Mesothelial cell of epicardium (in vitro differentiated cells): ENCODE measurements around the gene RNF141. TPM values are rescaled to one million over a fixed set of nuclear protein-coding genes. Genes with fewer than 3 reads are reported as not detected.

Experiments
- DNase-seq, 2 experiments: peaks; one replicate each; pipeline ENCODE4 v3.0.0; 2021; ENCODE audit warnings: low spot score in 2 of 2; ENCODE audit not compliant: unreplicated experiment in 2 of 2
- H3K27ac Mint-ChIP-seq: 2 replicates; pipeline ENCODE4 v1.8.0; 2021; ENCODE audit warnings: mixed read lengths
- H3K27me3 Mint-ChIP-seq: 2 replicates; pipeline ENCODE4 v1.8.0; 2021; ENCODE audit warnings: low read depth, mixed read lengths
- H3K36me3 Mint-ChIP-seq: 2 replicates; pipeline ENCODE4 v1.8.0; 2021; ENCODE audit warnings: mixed read lengths
- H3K4me1 Mint-ChIP-seq: 2 replicates; pipeline ENCODE4 v1.8.0; 2021; ENCODE audit warnings: mixed read lengths
- H3K4me3 Mint-ChIP-seq: 2 replicates; pipeline ENCODE4 v1.8.0; 2021; ENCODE audit warnings: mild to moderate bottlenecking, moderate library complexity, mixed read lengths
- H3K9me3 Mint-ChIP-seq: 2 replicates; pipeline ENCODE4 v1.8.0; 2021; ENCODE audit warnings: mixed read lengths
- total RNA-seq: library from RNA; stranded (reverse); gene quantifications from 3 replicates; pipeline ENCODE4 v1.2.1, GENCODE V29; 2021
- TF ChIP-seq, protein P1 (sequence below): fragments of 200-600 bp; sonication (generic); IDR thresholded peaks from one replicate; pipeline ENCODE4 v1.5.0; 2021; ENCODE audit warnings: antibody characterized with exemption; ENCODE audit not compliant: unreplicated experiment

The RNF141 gene
- total RNA-seq, 1 donor from 2014 or later: 24.9 TPM

DNA sequence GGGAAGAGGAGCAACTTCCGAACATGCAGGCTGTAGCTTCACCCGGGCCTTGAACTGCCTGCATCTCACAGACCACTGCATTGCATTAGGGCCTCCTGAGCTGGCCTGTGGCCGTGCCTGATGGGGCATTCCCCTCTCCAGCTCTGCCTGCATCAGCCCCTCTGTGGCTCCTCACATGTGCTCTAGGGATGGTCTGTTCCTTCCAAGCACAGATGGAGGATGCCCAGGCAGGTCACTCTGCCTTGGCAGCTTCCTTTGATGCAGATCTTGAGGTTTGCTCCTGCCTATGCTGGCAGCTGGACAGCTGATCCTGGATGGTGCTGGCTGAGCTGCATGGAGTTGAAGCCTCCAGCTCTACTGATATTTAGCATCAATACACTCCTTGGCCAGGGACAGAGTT, 57.4 kb downstream of the RNF141 start:
- Mint-ChIP-seq H3K4me1 (no peaks in the 10 kb centered on the region), H3K27me3 (no peaks in the 10 kb centered on the region), H3K4me3 (no peak overlapping the region), H3K36me3 (no peaks in the 10 kb centered on the region), H3K9me3 (no peaks in the 10 kb centered on the region), H3K27ac (no peak overlapping the region)
- TF ChIP-seq, protein P1, sequence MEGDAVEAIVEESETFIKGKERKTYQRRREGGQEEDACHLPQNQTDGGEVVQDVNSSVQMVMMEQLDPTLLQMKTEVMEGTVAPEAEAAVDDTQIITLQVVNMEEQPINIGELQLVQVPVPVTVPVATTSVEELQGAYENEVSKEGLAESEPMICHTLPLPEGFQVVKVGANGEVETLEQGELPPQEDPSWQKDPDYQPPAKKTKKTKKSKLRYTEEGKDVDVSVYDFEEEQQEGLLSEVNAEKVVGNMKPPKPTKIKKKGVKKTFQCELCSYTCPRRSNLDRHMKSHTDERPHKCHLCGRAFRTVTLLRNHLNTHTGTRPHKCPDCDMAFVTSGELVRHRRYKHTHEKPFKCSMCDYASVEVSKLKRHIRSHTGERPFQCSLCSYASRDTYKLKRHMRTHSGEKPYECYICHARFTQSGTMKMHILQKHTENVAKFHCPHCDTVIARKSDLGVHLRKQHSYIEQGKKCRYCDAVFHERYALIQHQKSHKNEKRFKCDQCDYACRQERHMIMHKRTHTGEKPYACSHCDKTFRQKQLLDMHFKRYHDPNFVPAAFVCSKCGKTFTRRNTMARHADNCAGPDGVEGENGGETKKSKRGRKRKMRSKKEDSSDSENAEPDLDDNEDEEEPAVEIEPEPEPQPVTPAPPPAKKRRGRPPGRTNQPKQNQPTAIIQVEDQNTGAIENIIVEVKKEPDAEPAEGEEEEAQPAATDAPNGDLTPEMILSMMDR: no peak
- no peak for DNase-seq

DNA sequence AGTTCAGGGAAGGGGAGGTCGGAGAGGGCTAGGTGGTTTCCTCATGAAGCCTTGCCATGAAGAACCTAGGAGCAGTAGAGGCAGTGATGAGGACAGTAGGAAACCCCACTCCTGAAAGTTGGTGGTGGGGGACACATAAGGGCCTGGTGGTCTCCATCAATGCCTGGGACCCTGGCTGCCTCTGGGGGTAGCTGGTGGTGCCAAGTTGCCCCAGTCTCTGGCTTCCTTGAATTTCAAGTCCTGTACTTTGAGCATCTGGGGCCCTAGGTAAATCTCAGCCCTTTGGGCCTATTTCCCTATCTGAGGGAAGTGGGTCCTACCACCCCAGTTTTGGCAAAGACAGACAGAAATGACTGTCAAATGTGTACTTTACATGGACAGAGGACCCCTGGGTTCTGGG, 57.8 kb downstream of the RNF141 start:
- Mint-ChIP-seq H3K9me3 (no peaks in the 10 kb centered on the region), H3K27me3 (no peaks in the 10 kb centered on the region), H3K4me1 (no peaks in the 10 kb centered on the region), H3K4me3 (no peak overlapping the region), H3K36me3 (no peaks in the 10 kb centered on the region), H3K27ac (no peak overlapping the region)
- DNase-seq: no peak
- TF ChIP-seq, protein P1: no peak

DNA sequence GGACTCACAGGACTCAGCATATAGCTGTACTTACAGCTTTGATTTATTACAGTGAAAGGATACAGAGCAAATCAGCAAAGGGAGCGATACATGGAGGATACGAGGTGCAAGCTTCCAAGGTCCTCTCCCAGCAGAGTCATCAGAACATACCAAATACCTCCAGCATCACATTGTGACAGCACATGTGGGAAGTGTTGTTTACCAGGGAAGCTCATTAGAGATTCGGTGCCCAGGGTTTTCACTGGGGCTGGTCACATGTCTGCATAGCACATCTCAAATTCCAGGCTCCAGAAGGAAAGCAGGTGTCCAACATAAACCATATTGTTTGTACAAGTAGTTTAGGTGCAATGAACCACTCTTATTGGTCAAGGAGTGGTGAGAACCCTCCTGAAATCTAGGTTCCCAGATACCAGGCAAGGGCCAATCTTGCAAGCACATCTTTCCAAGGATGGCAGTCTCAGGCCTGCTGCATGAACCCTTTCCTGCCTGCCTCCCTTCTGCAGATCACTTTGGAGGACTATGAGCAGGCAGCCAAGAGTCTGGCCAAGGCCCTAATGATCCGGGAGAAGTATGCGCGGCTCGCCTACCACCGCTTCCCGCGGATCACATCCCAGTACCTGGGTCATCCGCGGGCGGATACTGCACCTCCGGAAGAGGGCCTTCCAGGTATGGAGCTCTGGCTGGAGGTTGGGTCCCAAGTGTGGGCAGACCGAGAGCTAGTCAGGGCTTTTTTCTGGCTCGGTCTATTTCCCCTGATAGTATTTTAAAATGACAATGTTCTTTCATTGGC, 59.2 kb downstream of the RNF141 start:
- Mint-ChIP-seq H3K27me3 (no peaks in the 10 kb centered on the region), H3K27ac (no peak overlapping the region), H3K36me3 (no peaks in the 10 kb centered on the region), H3K9me3 (no peaks in the 10 kb centered on the region), H3K4me3 (no peak overlapping the region), H3K4me1 (no peaks in the 10 kb centered on the region)
- no peak for DNase-seq
- TF ChIP-seq, protein P1: no peak

DNA sequence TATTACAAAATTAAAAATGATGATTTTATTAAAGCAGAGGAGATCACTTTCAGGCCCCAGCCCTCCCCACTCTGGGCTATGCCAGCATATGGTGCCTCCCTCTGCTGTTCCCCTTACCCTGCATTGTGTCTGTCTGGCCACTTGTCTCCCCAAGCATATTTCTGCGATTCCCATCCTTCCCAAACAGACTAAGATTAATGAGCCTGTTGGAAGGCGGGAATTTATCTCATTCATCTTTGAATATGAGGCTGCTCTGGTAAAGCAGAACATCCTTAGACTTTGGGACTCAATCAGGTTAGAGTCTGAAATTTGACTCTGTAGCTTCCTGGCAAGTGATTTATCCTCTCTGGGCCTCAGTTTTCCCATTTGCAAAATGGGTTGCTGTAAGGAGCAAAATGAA, 60.2 kb downstream of the RNF141 start:
- H3K27me3 Mint-ChIP-seq: no peaks in the 10 kb centered on the region
- H3K27ac Mint-ChIP-seq: no peak overlapping the region
- DNase-seq: no peak
- TF ChIP-seq, protein P1: no peak
- no peak overlapping the region for H3K4me3 Mint-ChIP-seq
- no peaks in the 10 kb centered on the region for H3K36me3 Mint-ChIP-seq
- no peaks in the 10 kb centered on the region for H3K4me1 Mint-ChIP-seq
- H3K9me3 Mint-ChIP-seq: no peaks in the 10 kb centered on the region

DNA sequence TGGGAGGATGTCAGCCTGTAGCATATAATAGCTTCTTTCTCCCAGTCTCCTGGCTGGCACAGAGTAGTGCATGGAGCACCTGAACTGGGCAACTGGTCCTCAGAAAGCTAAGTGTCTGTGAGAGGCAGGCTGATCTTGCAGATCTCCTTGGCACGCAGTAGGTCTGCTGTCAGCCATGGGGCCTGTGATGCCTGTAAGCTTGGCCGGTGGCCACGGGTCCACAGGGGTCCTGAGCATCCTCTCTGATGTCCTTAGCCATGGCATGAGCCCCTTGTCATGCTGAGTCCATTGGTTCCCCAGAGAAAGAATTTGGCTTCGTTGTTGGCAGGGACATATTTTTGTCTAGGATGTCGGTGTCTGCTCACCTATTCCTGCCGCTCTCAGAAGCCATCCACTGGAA, 61.0 kb downstream of the RNF141 start:
- H3K27ac Mint-ChIP-seq: no peak overlapping the region
- TF ChIP-seq, protein P1: no peak
- H3K4me1 Mint-ChIP-seq: no peaks in the 10 kb centered on the region
- no peaks in the 10 kb centered on the region for H3K36me3 Mint-ChIP-seq
- no peak for DNase-seq
- H3K4me3 Mint-ChIP-seq: no peak overlapping the region
- no peaks in the 10 kb centered on the region for H3K27me3 Mint-ChIP-seq
- no peaks in the 10 kb centered on the region for H3K9me3 Mint-ChIP-seq
